GM12878 (cell line): ENCODE data around the gene PDCD7.

Experiments
- ZNF274 ChIP-seq: IDR thresholded peaks from one replicate; pipeline ENCODE4 v1.8.0; 2011; ENCODE audit not compliant: insufficient read length, insufficient read depth
- TF ChIP-seq, protein P1 (sequence below): IDR thresholded peaks from 2 replicates; pipeline ENCODE4 v1.6.1; 2012; ENCODE audit warnings: low read length, inconsistent platforms

DNA sequence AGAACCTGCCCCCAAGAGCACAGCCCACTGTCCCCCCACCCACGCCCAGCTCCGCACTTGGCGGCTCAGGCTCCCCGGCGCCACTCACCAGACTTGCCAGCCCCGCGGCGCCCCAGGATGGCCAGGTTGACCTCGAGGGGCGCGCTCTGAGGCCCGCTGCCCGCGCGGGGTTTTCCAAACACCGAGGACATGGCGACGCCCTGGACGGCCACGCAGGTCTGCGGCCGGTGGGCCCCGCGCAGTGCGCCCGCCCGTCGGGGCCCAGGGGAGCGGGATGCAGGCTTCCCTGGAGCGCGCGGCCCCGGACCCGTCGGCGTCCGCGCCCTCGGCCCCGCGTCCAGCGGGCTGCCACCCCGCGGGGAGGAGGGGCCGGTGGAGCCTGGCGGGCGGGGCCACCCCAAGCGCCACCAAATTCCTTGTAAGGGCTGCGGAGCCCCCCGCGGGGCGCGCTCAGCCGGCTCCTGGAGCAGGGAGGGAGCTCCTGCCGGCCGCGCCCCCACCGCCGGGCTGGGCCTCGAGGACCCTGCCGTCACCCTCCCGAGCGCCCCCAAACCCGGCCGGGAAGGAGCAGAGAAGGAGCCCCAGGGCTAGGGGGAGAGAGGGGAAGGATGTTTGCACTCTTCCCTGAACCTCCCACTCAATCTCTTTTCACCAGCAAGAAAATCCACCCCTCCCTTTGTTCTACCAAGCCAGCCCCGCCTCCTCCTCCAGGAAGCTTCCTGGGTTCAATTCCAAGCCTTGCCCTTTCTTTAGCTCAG, 65.8 kb downstream of the PDCD7 start, which contains the start of gene RASL12:
- TF ChIP-seq ZNF274: no peak
- TF ChIP-seq, protein P1, sequence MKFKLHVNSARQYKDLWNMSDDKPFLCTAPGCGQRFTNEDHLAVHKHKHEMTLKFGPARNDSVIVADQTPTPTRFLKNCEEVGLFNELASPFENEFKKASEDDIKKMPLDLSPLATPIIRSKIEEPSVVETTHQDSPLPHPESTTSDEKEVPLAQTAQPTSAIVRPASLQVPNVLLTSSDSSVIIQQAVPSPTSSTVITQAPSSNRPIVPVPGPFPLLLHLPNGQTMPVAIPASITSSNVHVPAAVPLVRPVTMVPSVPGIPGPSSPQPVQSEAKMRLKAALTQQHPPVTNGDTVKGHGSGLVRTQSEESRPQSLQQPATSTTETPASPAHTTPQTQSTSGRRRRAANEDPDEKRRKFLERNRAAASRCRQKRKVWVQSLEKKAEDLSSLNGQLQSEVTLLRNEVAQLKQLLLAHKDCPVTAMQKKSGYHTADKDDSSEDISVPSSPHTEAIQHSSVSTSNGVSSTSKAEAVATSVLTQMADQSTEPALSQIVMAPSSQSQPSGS: no peak
